ENCODE results near the gene HSPA12A.

HSPA12A gene

GRCh38 chr10:116689744-116690143 lies 52.6 kb downstream of the HSPA12A start:
- Histone ChIP-seq H3K9me3 (replicated peaks; ENCODE audit: insufficient read depth, low read length) (no peaks in the 10 kb centered on the region), H3K9ac (ENCODE audit: low read length) (no peak overlapping the region), H3K27me3 (replicated peaks; ENCODE audit: insufficient read depth, low read length) (no peaks in the 10 kb centered on the region), H2AFZ (ENCODE audit: low read length) (no peak overlapping the region), H3K79me2 (ENCODE audit: low read length) (no peaks in the 10 kb centered on the region), H3K9me2 (replicated peaks; ENCODE audit: insufficient read depth, low read length) (no peaks in the 10 kb centered on the region), H3K27ac (ENCODE audit: low read length) (no peak overlapping the region), H4K20me1 (ENCODE audit: insufficient read depth, low read length) (no peaks in the 10 kb centered on the region), H3K4me1 (ENCODE audit: low read length) (no peaks in the 10 kb centered on the region), H3K4me3 (ENCODE audit: low read length) (no peak overlapping the region), H3K4me2 (ENCODE audit: low read depth, low read length) (no peak overlapping the region), H3F3A (ENCODE audit: insufficient read depth, low read length) (no peaks in the 10 kb centered on the region), H3K36me3 (replicated peaks; ENCODE audit: insufficient read depth, low read length) (no peaks in the 10 kb centered on the region)
- TF ChIP-seq EZH2 (optimal IDR thresholded peaks at IDR 0.05; ENCODE audit: low read depth, low read length) (no peak), EZH2phosphoT487 (IDR thresholded peaks at IDR 0.05; ENCODE audit: low read length) (no peak), CTCF (IDR thresholded peaks at IDR 0.05; ENCODE audit: low read length) (no peak)
- no peak for DNase-seq

- Histone ChIP-seq H3K79me2 (ENCODE audit: low read length) (no peaks in the 10 kb centered on the region), H3K36me3 (replicated peaks; ENCODE audit: insufficient read depth, low read length) (no peaks in the 10 kb centered on the region), H3K27ac (ENCODE audit: low read length) (no peak overlapping the region), H3K4me3 (ENCODE audit: low read length) (no peak overlapping the region), H2AFZ (ENCODE audit: low read length) (no peak overlapping the region), H3K9me3 (replicated peaks; ENCODE audit: insufficient read depth, low read length) (no peaks in the 10 kb centered on the region), H3K9ac (ENCODE audit: low read length) (no peak overlapping the region), H3K4me1 (ENCODE audit: low read length) (no peaks in the 10 kb centered on the region), H4K20me1 (ENCODE audit: insufficient read depth, low read length) (no peaks in the 10 kb centered on the region), H3F3A (ENCODE audit: insufficient read depth, low read length) (no peaks in the 10 kb centered on the region), H3K9me2 (replicated peaks; ENCODE audit: insufficient read depth, low read length) (no peaks in the 10 kb centered on the region), H3K4me2 (ENCODE audit: low read depth, low read length) (no peak overlapping the region), H3K27me3 (replicated peaks; ENCODE audit: insufficient read depth, low read length) (no peaks in the 10 kb centered on the region)
- no peak for DNase-seq
- no peak for TF ChIP-seq EZH2 (optimal IDR thresholded peaks at IDR 0.05; ENCODE audit: low read depth, low read length)
- no peak for TF ChIP-seq CTCF (IDR thresholded peaks at IDR 0.05; ENCODE audit: low read length)
- no peak for TF ChIP-seq EZH2phosphoT487 (IDR thresholded peaks at IDR 0.05; ENCODE audit: low read length)
These were observed 53.4 kb downstream of the HSPA12A start for GRCh38 chr10:116688741-116689495.

- DNase-seq, result no peak
- Histone ChIP-seq H3K36me3 (replicated peaks; ENCODE audit: insufficient read depth, low read length) (no peaks in the 10 kb centered on the region), H3K9ac (ENCODE audit: low read length) (no peak overlapping the region), H2AFZ (ENCODE audit: low read length) (no peak overlapping the region), H3K9me3 (replicated peaks; ENCODE audit: insufficient read depth, low read length) (no peaks in the 10 kb centered on the region), H3K27ac (ENCODE audit: low read length) (no peak overlapping the region), H3K4me1 (ENCODE audit: low read length) (no peaks in the 10 kb centered on the region), H3K79me2 (ENCODE audit: low read length) (no peaks in the 10 kb centered on the region), H4K20me1 (ENCODE audit: insufficient read depth, low read length) (no peaks in the 10 kb centered on the region), H3F3A (ENCODE audit: insufficient read depth, low read length) (no peaks in the 10 kb centered on the region), H3K4me2 (ENCODE audit: low read depth, low read length) (no peak overlapping the region), H3K4me3 (ENCODE audit: low read length) (no peak overlapping the region), H3K9me2 (replicated peaks; ENCODE audit: insufficient read depth, low read length) (no peaks in the 10 kb centered on the region), H3K27me3 (replicated peaks; ENCODE audit: insufficient read depth, low read length) (no peaks in the 10 kb centered on the region)
- no peak for TF ChIP-seq CTCF (IDR thresholded peaks at IDR 0.05; ENCODE audit: low read length)
- TF ChIP-seq EZH2 (optimal IDR thresholded peaks at IDR 0.05; ENCODE audit: low read depth, low read length), result no peak
- no peak for TF ChIP-seq EZH2phosphoT487 (IDR thresholded peaks at IDR 0.05; ENCODE audit: low read length)
These were observed 54.1 kb downstream of the HSPA12A start for GRCh38 chr10:116688241-116688711.

Data from MM.1S (cell line).